Kidney (tissue), 14 donors: ENCODE measurements around the gene UCHL5. TPM values are rescaled to one million over a fixed set of nuclear protein-coding genes. Genes with fewer than 3 reads are reported as not detected.

Experiments
- DNase-seq, 5 donors: peaks; one replicate each; pipeline ENCODE4 v3.0.0-alpha.2; 2013 to 2020
- FAIRE-seq: peaks from 2 replicates; lab custom pipeline; 2012; peaks lifted over from hg19 to GRCh38; lab: Jason Lieb, UNC
- H3K27ac ChIP-seq, 2 donors: one replicate each; pipeline ENCODE4 v1.7.0; 2013; ENCODE audit warnings: low read depth in 2 of 2, low read length in 2 of 2, inconsistent platforms in 1 of 2
- H3K27me3 ChIP-seq: one replicate; pipeline ENCODE4 v1.7.1; 2013; ENCODE audit warnings: low read length, inconsistent platforms; ENCODE audit not compliant: control insufficient read depth, insufficient read depth
- H3K36me3 ChIP-seq, 3 donors: one replicate each; pipeline versions ENCODE4 v1.7.0 to v1.7.1; 2013; ENCODE audit warnings: low read length in 3 of 3, control low read depth in 1 of 3, inconsistent platforms in 1 of 3; ENCODE audit not compliant: insufficient read depth in 3 of 3, control insufficient read depth in 2 of 3
- H3K4me1 ChIP-seq, 3 donors: one replicate each; pipeline versions ENCODE4 v1.7.0 to v1.7.1; 2013; ENCODE audit warnings: low read length in 3 of 3, inconsistent platforms in 1 of 3, low read depth in 1 of 3; ENCODE audit not compliant: control insufficient read depth in 2 of 3, insufficient read depth in 2 of 3
- H3K4me3 ChIP-seq, 3 donors: one replicate each; pipeline versions ENCODE4 v1.7.0 to v1.8.1; 2013; ENCODE audit warnings: low read length in 3 of 3, control low read depth in 1 of 3, inconsistent platforms in 1 of 3
- H3K9ac ChIP-seq, 3 donors: one replicate each; pipeline versions ENCODE4 v1.7.0 to v1.7.1; 2013; ENCODE audit warnings: low read length in 3 of 3, control low read depth in 1 of 3, inconsistent platforms in 1 of 3
- H3K9me3 ChIP-seq, 3 donors: one replicate each; pipeline versions ENCODE4 v1.7.0 to v1.7.1; 2013; ENCODE audit warnings: low read length in 3 of 3, control low read depth in 1 of 3, inconsistent platforms in 1 of 3; ENCODE audit not compliant: control insufficient read depth in 2 of 3, insufficient read depth in 1 of 3
- CTCF ChIP-seq: IDR thresholded peaks from 3 replicates; pipeline ENCODE4 v1.5.1; 2012; ENCODE audit warnings: mild to moderate bottlenecking, moderate library complexity, borderline replicate concordance; ENCODE audit not compliant: insufficient read depth; ENCODE audit errors: extremely low read depth
- intact Hi-C: fragments of 100-400 bp; cut with DNase I; formaldehyde crosslinking; loops from one replicate; pipeline ENCODE4 v1.11.1; 2022
- polyA plus RNA-seq: library from polyadenylated mRNA; stranded (reverse); fragments of 350-450 nt; fragmentation: Illumina TruSeq; extraction: RNeasy Lipid Tissue Mini Kit (QIAGEN cat#74804); gene quantifications from one replicate; pipeline ENCODE4 v1.2.3, GENCODE V29; 2014; ENCODE audit warnings: low read depth, low replicate concordance; ENCODE audit not compliant: insufficient read depth
- total RNA-seq: library from RNA; stranded (reverse); fragmentation: NEBNext Ultra II Directional; extraction: Animal tissue kit (Norgen Biotek cat#: 25700); gene quantifications from one replicate; pipeline ENCODE4 v1.2.1, GENCODE V29; 2021
- donor health status: control.
- donor health status: control.
- donor health status: control.
- donor health status: control.
- donor health status: control.
- donor health status: DM: yes; HTN: yes; CAD: no.
- donor health status: Normal renal cell carcinoma (clear cell type).

The UCHL5 gene
- total and polyA plus RNA-seq, 2 donors from 2014 or later: 15.2 to 26.4 TPM

- no peaks in the 10 kb centered on the region for H3K27me3 ChIP-seq
- peaks cover 6 to 23% (median 18%) of the 10 kb centered on the region in 3 donors for H3K36me3 ChIP-seq
- no peaks in the 10 kb centered on the region for H3K4me1 ChIP-seq
- no peak overlapping the region for H3K9ac ChIP-seq
- no peaks in the 10 kb centered on the region for H3K9me3 ChIP-seq
- H3K27ac ChIP-seq: no peak overlapping the region
- intact Hi-C loops: no loop called here
- H3K4me3 ChIP-seq: no peak overlapping the region
- DNase-seq (no peak), FAIRE-seq (peak; percentile 53)
- no peak for TF ChIP-seq CTCF
Measured at GRCh38 chr1:193086342-193086741, 27.2 kb upstream of the UCHL5 start.

GRCh38 chr1:193085263-193085662, 26.1 kb upstream of the UCHL5 start:
- no peak overlapping the region for H3K27ac ChIP-seq
- no peak overlapping the region for H3K9ac ChIP-seq
- no peak overlapping the region for H3K4me3 ChIP-seq
- TF ChIP-seq CTCF: no peak
- no peaks in the 10 kb centered on the region for H3K4me1 ChIP-seq
- FAIRE-seq (no peak), DNase-seq (no peak)
- peaks cover 6 to 23% (median 18%) of the 10 kb centered on the region in 3 donors for H3K36me3 ChIP-seq
- no peaks in the 10 kb centered on the region for H3K9me3 ChIP-seq
- intact Hi-C loops: no loop called here
- H3K27me3 ChIP-seq: no peaks in the 10 kb centered on the region

GRCh38 chr1:193083365-193084088, 24.4 kb upstream of the UCHL5 start:
- no peaks in the 10 kb centered on the region for H3K4me1 ChIP-seq
- H3K27me3 ChIP-seq: no peaks in the 10 kb centered on the region
- peaks cover 9 to 23% (median 20%) of the 10 kb centered on the region in 3 donors for H3K36me3 ChIP-seq
- H3K4me3 ChIP-seq: no peak overlapping the region
- H3K9me3 ChIP-seq: no peaks in the 10 kb centered on the region
- no peak overlapping the region for H3K9ac ChIP-seq
- TF ChIP-seq CTCF: no peak
- DNase-seq (no peak), FAIRE-seq (no peak)
- H3K27ac ChIP-seq: no peak overlapping the region
- intact Hi-C loops: no loop called here
